ENCODE results near the gene ACSS1.

The ACSS1 gene

GRCh38 chr20:25051386-25052155, 6.4 kb downstream of the ACSS1 start:
- Histone ChIP-seq H3K4me1 (ENCODE audit: control insufficient read depth, insufficient read depth, low read length) (peaks cover 97% of the 10 kb centered on the region), H3K9me3 (ENCODE audit: control insufficient read depth in 2 of 2, low read length in 2 of 2) (no peaks in the 10 kb centered on the region), H3K27ac (ENCODE audit: low read length) (peak overlapping the region; percentile 82), H3K27me3 (ENCODE audit: control insufficient read depth in 1 of 2, insufficient read depth in 2 of 2, low read length in 2 of 2) (no peaks in the 10 kb centered on the region), H3K36me3 (ENCODE audit: control insufficient read depth in 2 of 2, insufficient read depth in 2 of 2, low read length in 2 of 2) (peaks cover 3 to 11% of the 10 kb centered on the region in 2 donors), H3K9ac (ENCODE audit: low read length in 2 of 2) (no peak overlapping the region), H3K4me3 (ENCODE audit: low read length in 2 of 2) (no peak overlapping the region)

DNA sequence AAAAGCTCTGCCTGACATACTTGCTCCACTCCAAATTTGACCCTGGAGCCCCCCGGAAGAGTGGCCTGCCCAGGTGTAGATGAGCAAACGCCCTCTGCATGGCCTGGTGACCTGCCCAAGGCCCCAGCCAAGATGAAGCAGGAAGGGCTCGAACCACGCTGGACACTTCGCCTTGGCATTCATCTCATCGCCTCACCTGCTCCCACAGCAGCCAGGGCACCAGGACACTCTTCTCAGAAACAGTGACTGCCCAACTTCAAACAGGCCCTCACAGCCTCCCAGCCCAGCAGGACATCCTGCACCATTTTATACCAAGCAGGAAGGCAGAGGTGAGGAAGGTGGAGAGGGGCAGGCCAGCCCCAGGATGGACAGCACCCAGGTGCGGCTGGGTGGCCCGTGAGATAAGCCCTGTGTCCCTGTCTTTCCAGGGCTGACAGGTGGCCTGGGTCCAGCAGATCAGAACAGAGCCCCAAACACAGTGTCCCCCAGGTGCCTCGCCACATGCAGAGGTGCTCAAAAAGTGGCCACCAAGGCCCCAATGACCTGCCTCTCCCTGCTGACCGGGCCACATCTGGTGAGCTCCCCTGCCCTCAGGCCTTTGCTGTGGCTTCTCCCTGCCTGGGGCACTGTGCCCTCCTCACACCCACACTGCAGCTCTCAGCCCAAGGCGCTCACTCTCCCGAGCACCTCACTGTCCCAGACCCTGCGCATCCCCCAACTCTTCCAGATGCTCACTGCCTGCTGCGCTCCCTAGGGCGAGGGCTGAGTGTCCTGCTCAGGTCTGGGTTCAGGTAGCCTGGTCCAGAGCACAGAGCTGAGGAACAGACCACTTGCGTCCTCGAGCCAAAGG, 7.2 kb downstream of the ACSS1 start:
- Histone ChIP-seq H3K4me1 (ENCODE audit: control insufficient read depth, insufficient read depth, low read length) (peaks cover 95% of the 10 kb centered on the region), H3K27me3 (ENCODE audit: control insufficient read depth in 1 of 2, insufficient read depth in 2 of 2, low read length in 2 of 2) (no peaks in the 10 kb centered on the region), H3K4me3 (ENCODE audit: low read length in 2 of 2) (no peak overlapping the region), H3K27ac (ENCODE audit: low read length) (peak overlapping the region; percentile 70), H3K9ac (ENCODE audit: low read length in 2 of 2) (peak overlapping the region in 1 of 2 donors; percentile 39), H3K9me3 (ENCODE audit: control insufficient read depth in 2 of 2, low read length in 2 of 2) (no peaks in the 10 kb centered on the region), H3K36me3 (ENCODE audit: control insufficient read depth in 2 of 2, insufficient read depth in 2 of 2, low read length in 2 of 2) (peaks cover 6 to 15% of the 10 kb centered on the region in 2 donors)

DNA sequence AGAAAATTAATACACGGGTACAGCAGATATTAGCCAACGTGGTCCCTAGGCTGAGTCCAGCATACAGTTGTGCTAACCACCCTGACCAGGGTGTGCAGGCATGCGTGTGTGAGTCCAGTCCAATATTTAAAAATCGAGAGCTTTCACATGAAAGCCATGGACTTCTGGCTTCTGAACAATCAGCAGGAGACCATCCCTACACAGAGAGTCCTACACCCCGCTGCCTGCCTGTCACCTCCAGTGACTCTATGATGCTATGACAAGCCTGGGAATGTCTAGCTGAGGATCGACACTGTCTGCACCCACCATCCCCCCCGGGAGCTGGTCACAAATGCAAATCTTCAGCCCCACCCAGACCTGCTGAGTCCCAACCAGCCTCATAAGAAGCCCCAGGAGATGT, 7.9 kb downstream of the ACSS1 start:
- Histone ChIP-seq H3K4me1 (ENCODE audit: control insufficient read depth, insufficient read depth, low read length) (peaks cover 94% of the 10 kb centered on the region), H3K36me3 (ENCODE audit: control insufficient read depth in 2 of 2, insufficient read depth in 2 of 2, low read length in 2 of 2) (peaks cover 6 to 15% of the 10 kb centered on the region in 2 donors), H3K27me3 (ENCODE audit: control insufficient read depth in 1 of 2, insufficient read depth in 2 of 2, low read length in 2 of 2) (no peaks in the 10 kb centered on the region), H3K9me3 (ENCODE audit: control insufficient read depth in 2 of 2, low read length in 2 of 2) (no peaks in the 10 kb centered on the region), H3K9ac (ENCODE audit: low read length in 2 of 2) (peak overlapping the region; percentile 39 to 42), H3K27ac (ENCODE audit: low read length) (peak overlapping the region; percentile 70), H3K4me3 (ENCODE audit: low read length in 2 of 2) (peak overlapping the region; percentile 2 to 52)

GRCh38 chr20:25049261-25050060, 8.5 kb downstream of the ACSS1 start:
- Histone ChIP-seq H3K9ac (ENCODE audit: low read length in 2 of 2) (peak overlapping the region in 1 of 2 donors; percentile 42), H3K4me1 (ENCODE audit: control insufficient read depth, insufficient read depth, low read length) (peaks cover 94% of the 10 kb centered on the region), H3K27me3 (ENCODE audit: control insufficient read depth in 1 of 2, insufficient read depth in 2 of 2, low read length in 2 of 2) (no peaks in the 10 kb centered on the region), H3K36me3 (ENCODE audit: control insufficient read depth in 2 of 2, insufficient read depth in 2 of 2, low read length in 2 of 2) (peaks cover 6 to 15% of the 10 kb centered on the region in 2 donors), H3K4me3 (ENCODE audit: low read length in 2 of 2) (peak overlapping the region; percentile 22 to 52), H3K27ac (ENCODE audit: low read length) (peak overlapping the region; percentile 70), H3K9me3 (ENCODE audit: control insufficient read depth in 2 of 2, low read length in 2 of 2) (no peaks in the 10 kb centered on the region)

GRCh38 chr20:25048519-25048952, 9.4 kb downstream of the ACSS1 start:
- no peaks in the 10 kb centered on the region for H3K27me3 ChIP-seq (ENCODE audit: control insufficient read depth in 1 of 2, insufficient read depth in 2 of 2, low read length in 2 of 2)
- H3K9ac ChIP-seq (ENCODE audit: low read length in 2 of 2): peak overlapping the region in 1 of 2 donors; percentile 5
- H3K4me1 ChIP-seq (ENCODE audit: control insufficient read depth, insufficient read depth, low read length): peaks cover 94% of the 10 kb centered on the region
- H3K27ac ChIP-seq (ENCODE audit: low read length): peak overlapping the region; percentile 70
- H3K4me3 ChIP-seq (ENCODE audit: low read length in 2 of 2): peak overlapping the region in 1 of 2 donors; percentile 35
- H3K36me3 ChIP-seq (ENCODE audit: control insufficient read depth in 2 of 2, insufficient read depth in 2 of 2, low read length in 2 of 2): peaks cover 6 to 15% of the 10 kb centered on the region in 2 donors
- no peaks in the 10 kb centered on the region for H3K9me3 ChIP-seq (ENCODE audit: control insufficient read depth in 2 of 2, low read length in 2 of 2)

GRCh38 chr20:25047766-25048165, 10.2 kb downstream of the ACSS1 start:
- H3K36me3 ChIP-seq (ENCODE audit: control insufficient read depth in 2 of 2, insufficient read depth in 2 of 2, low read length in 2 of 2): peaks cover 6 to 15% of the 10 kb centered on the region in 2 donors
- no peak overlapping the region for H3K4me3 ChIP-seq (ENCODE audit: low read length in 2 of 2)
- H3K27me3 ChIP-seq (ENCODE audit: control insufficient read depth in 1 of 2, insufficient read depth in 2 of 2, low read length in 2 of 2): no peaks in the 10 kb centered on the region
- H3K9ac ChIP-seq (ENCODE audit: low read length in 2 of 2): no peak overlapping the region
- no peak overlapping the region for H3K27ac ChIP-seq (ENCODE audit: low read length)
- H3K9me3 ChIP-seq (ENCODE audit: control insufficient read depth in 2 of 2, low read length in 2 of 2): no peaks in the 10 kb centered on the region
- peaks cover 95% of the 10 kb centered on the region for H3K4me1 ChIP-seq (ENCODE audit: control insufficient read depth, insufficient read depth, low read length)

DNA sequence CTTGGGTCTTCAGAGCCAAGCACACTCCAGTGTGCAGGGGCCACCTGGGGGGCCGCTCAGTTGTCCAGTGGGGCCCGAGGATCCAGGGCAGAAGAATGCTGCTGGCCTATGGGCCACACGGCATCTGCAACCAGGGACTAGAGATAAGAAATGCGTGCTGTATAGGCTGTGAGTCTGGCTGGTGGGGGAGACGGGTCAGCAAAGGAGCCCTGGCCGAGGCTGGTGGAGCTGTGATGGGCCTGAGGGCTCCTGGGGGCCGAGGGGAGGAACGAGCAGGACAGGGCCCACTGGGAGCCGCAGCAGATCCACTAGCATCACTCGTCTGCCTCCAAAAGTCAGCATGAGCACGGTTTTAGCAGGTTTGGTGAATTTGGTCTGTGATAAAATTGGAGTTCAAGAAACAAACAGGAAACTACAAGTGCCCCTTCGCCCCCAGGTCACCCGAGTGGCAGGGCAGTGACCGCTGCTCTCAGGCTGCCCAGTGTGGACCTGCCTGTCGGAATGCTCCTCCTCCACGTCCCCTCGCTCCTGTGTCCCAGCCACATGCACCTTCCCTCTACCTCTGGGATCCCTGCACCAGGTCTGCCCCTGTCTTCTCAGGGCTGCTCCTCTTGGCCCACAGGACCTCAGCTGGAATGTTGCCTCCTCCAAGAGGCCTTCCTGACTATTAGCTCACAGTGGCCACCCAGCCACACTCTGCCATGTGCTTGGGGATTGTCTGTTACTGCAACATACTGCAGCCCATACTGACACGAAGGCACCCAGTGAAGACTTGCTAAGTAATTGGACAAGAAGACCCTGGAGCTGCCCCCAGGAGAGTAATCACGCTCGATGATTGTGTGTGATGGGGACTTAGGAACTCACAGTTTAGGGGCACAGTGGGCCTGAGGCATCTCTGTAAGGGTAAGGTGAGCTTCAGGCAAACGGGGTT, 10.9 kb downstream of the ACSS1 start:
- H3K4me3 ChIP-seq (ENCODE audit: low read length in 2 of 2): no peak overlapping the region

DNA sequence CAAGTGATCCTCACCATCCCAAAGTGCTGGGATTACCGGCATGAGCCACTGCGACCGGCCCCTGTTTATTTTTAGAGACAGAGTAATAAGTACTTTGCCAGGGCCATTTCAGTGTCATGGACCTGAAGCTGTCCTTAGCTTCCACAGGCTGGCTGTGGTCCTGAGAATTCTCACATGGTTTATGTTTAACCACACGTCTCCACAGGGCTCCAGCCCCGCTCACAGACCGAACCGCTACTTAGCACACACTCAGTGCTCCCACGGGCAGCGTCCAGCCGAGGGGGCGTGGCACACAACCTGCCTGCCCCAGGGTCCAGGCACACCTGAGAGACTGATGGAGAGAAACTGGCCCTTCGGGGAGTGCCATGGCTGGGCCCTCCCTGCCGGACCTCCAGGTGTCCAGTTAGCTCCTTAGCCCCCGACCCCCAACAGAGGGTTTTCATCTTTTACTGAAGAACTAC, 11.7 kb downstream of the ACSS1 start:
- Histone ChIP-seq H3K36me3 (ENCODE audit: control insufficient read depth in 2 of 2, insufficient read depth in 2 of 2, low read length in 2 of 2) (peaks cover 6 to 15% of the 10 kb centered on the region in 2 donors), H3K4me1 (ENCODE audit: control insufficient read depth, insufficient read depth, low read length) (peaks cover 95% of the 10 kb centered on the region), H3K27me3 (ENCODE audit: control insufficient read depth in 1 of 2, insufficient read depth in 2 of 2, low read length in 2 of 2) (no peaks in the 10 kb centered on the region), H3K9ac (ENCODE audit: low read length in 2 of 2) (no peak overlapping the region), H3K9me3 (ENCODE audit: control insufficient read depth in 2 of 2, low read length in 2 of 2) (no peaks in the 10 kb centered on the region), H3K4me3 (ENCODE audit: low read length in 2 of 2) (no peak overlapping the region), H3K27ac (ENCODE audit: low read length) (no peak overlapping the region)

More for the DNA sequence above, 10.9 kb downstream of the ACSS1 start:
- peaks cover 6 to 15% of the 10 kb centered on the region in 2 donors for H3K36me3 ChIP-seq (ENCODE audit: control insufficient read depth in 2 of 2, insufficient read depth in 2 of 2, low read length in 2 of 2)
- no peaks in the 10 kb centered on the region for H3K9me3 ChIP-seq (ENCODE audit: control insufficient read depth in 2 of 2, low read length in 2 of 2)
- no peak overlapping the region for H3K9ac ChIP-seq (ENCODE audit: low read length in 2 of 2)
- no peak overlapping the region for H3K27ac ChIP-seq (ENCODE audit: low read length)
- peaks cover 95% of the 10 kb centered on the region for H3K4me1 ChIP-seq (ENCODE audit: control insufficient read depth, insufficient read depth, low read length)
- no peaks in the 10 kb centered on the region for H3K27me3 ChIP-seq (ENCODE audit: control insufficient read depth in 1 of 2, insufficient read depth in 2 of 2, low read length in 2 of 2)

- Histone ChIP-seq H3K9me3 (ENCODE audit: control insufficient read depth in 2 of 2, low read length in 2 of 2) (no peaks in the 10 kb centered on the region), H3K27me3 (ENCODE audit: control insufficient read depth in 1 of 2, insufficient read depth in 2 of 2, low read length in 2 of 2) (no peaks in the 10 kb centered on the region), H3K36me3 (ENCODE audit: control insufficient read depth in 2 of 2, insufficient read depth in 2 of 2, low read length in 2 of 2) (peaks cover 6 to 15% of the 10 kb centered on the region in 2 donors), H3K4me1 (ENCODE audit: control insufficient read depth, insufficient read depth, low read length) (peaks cover 93% of the 10 kb centered on the region), H3K27ac (ENCODE audit: low read length) (peak overlapping the region; percentile 6), H3K9ac (ENCODE audit: low read length in 2 of 2) (no peak overlapping the region), H3K4me3 (ENCODE audit: low read length in 2 of 2) (no peak overlapping the region)
These were observed 12.6 kb downstream of the ACSS1 start for GRCh38 chr20:25045343-25045712.
